ENCODE data around the gene HIVEP3.

DNA sequence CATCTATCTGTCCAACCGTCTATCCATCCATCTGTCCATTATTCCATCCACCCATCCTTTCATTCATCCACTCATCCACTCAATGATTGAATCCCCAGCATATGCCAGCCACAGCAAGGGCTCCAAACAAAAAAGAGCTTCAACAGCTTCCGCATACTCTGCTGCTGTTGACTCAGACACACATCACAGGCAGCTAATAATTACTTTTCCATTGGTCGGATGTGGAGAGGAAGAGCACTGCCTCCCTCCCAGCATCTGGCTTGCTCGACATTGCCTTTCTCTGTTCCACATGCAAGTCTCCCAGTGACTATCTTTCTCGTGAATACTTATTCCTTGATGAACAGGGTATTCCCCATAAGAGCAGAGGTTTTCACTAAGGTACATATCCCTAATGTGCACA, 176.5 kb downstream of the HIVEP3 start:
- no peak for TF ChIP-seq TAF1 (IDR thresholded peaks at IDR 0.05; ENCODE audit: borderline replicate concordance, insufficient read depth, low read length)
- TF ChIP-seq, protein P1, sequence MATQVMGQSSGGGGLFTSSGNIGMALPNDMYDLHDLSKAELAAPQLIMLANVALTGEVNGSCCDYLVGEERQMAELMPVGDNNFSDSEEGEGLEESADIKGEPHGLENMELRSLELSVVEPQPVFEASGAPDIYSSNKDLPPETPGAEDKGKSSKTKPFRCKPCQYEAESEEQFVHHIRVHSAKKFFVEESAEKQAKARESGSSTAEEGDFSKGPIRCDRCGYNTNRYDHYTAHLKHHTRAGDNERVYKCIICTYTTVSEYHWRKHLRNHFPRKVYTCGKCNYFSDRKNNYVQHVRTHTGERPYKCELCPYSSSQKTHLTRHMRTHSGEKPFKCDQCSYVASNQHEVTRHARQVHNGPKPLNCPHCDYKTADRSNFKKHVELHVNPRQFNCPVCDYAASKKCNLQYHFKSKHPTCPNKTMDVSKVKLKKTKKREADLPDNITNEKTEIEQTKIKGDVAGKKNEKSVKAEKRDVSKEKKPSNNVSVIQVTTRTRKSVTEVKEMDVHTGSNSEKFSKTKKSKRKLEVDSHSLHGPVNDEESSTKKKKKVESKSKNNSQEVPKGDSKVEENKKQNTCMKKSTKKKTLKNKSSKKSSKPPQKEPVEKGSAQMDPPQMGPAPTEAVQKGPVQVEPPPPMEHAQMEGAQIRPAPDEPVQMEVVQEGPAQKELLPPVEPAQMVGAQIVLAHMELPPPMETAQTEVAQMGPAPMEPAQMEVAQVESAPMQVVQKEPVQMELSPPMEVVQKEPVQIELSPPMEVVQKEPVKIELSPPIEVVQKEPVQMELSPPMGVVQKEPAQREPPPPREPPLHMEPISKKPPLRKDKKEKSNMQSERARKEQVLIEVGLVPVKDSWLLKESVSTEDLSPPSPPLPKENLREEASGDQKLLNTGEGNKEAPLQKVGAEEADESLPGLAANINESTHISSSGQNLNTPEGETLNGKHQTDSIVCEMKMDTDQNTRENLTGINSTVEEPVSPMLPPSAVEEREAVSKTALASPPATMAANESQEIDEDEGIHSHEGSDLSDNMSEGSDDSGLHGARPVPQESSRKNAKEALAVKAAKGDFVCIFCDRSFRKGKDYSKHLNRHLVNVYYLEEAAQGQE (IDR thresholded peaks at IDR 0.05; ENCODE audit: insufficient read depth in 1 of 2, low read depth in 2 of 2, low read length in 2 of 2) = no peak
